ENCODE measurements around the gene ARHGAP45.

The ARHGAP45 gene

GRCh38 chr19:1089126-1089771 is 22.3 kb downstream of the ARHGAP45 start:
- Histone ChIP-seq H2AFZ (ENCODE audit: low read length) (no peak overlapping the region), H3K4ac (ENCODE audit: low read length) (no peak overlapping the region), H3K18ac (ENCODE audit: low read length) (no peak overlapping the region), H3K27ac (replicated peaks; ENCODE audit: low read length) (no peak overlapping the region), H3K14ac (ENCODE audit: low read length) (no peak overlapping the region), H4K91ac (ENCODE audit: low read depth, low read length, poor library complexity) (no peak overlapping the region), H3K4me1 (ENCODE audit: control insufficient read depth in 2 of 2, insufficient read depth in 1 of 2, low read depth in 1 of 2, low read length in 2 of 2) (peaks cover 4 to 8% of the 10 kb centered on the region in 2 donors), H2AK5ac (ENCODE audit: low read depth, low read length) (no peak overlapping the region), H3K27me3 (ENCODE audit: control insufficient read depth in 3 of 3, insufficient read depth in 3 of 3, low read depth in 1 of 3, low read length in 3 of 3) (no peaks in the 10 kb centered on the region), H3K36me3 (replicated peaks in 1 of 2; ENCODE audit: control insufficient read depth in 2 of 2, insufficient read depth in 2 of 2, low read length in 2 of 2) (peaks cover 37 to 84% of the 10 kb centered on the region in 2 donors), H3K4me2 (ENCODE audit: insufficient read depth, low read length, poor library complexity, severe bottlenecking) (no peak overlapping the region), H3K9ac (ENCODE audit: low read depth, low read length, poor library complexity) (no peak overlapping the region), H2BK12ac (ENCODE audit: low read length) (no peak overlapping the region), H2BK15ac (ENCODE audit: low read length) (no peak overlapping the region), H3K23ac (ENCODE audit: low read depth, low read length, poor library complexity) (no peak overlapping the region), H4K8ac (ENCODE audit: low read depth, low read length) (no peak overlapping the region), H2BK5ac (ENCODE audit: low read length) (peak overlapping the region; percentile 39), H3K79me1 (ENCODE audit: low read depth, low read length) (peaks cover 15% of the 10 kb centered on the region), H3K9me3 (replicated peaks in 1 of 2; ENCODE audit: control insufficient read depth in 2 of 2, insufficient read depth in 1 of 2, low read depth in 1 of 2, low read length in 2 of 2) (no peaks in the 10 kb centered on the region), H2BK120ac (ENCODE audit: low read depth, low read length) (no peak overlapping the region), H3K4me3 (ENCODE audit: low read length in 2 of 2) (no peak overlapping the region)
- WGBS, 2 donors (ENCODE audit: extremely low coverage in 2 of 2, insufficient read length in 2 of 2, insufficient replicate concordance in 1 of 2): no CpG with 5 or more reads among the region's 32 CpGs
- no peak for DNase-seq (ENCODE audit: low spot score)

- Histone ChIP-seq H3K79me1 (ENCODE audit: low read depth, low read length) (peaks cover 18% of the 10 kb centered on the region), H2BK5ac (ENCODE audit: low read length) (no peak overlapping the region), H3K9me3 (replicated peaks in 1 of 2; ENCODE audit: control insufficient read depth in 2 of 2, insufficient read depth in 1 of 2, low read depth in 1 of 2, low read length in 2 of 2) (no peaks in the 10 kb centered on the region), H3K23ac (ENCODE audit: low read depth, low read length, poor library complexity) (no peak overlapping the region), H3K36me3 (replicated peaks in 1 of 2; ENCODE audit: control insufficient read depth in 2 of 2, insufficient read depth in 2 of 2, low read length in 2 of 2) (peaks cover 35 to 80% of the 10 kb centered on the region in 2 donors), H3K4me3 (ENCODE audit: low read length in 2 of 2) (no peak overlapping the region), H3K9ac (ENCODE audit: low read depth, low read length, poor library complexity) (no peak overlapping the region), H3K4me2 (ENCODE audit: insufficient read depth, low read length, poor library complexity, severe bottlenecking) (no peak overlapping the region), H2BK15ac (ENCODE audit: low read length) (no peak overlapping the region), H3K27ac (replicated peaks; ENCODE audit: low read length) (no peak overlapping the region), H3K4ac (ENCODE audit: low read length) (no peak overlapping the region), H3K27me3 (ENCODE audit: control insufficient read depth in 3 of 3, insufficient read depth in 3 of 3, low read depth in 1 of 3, low read length in 3 of 3) (no peaks in the 10 kb centered on the region), H2AFZ (ENCODE audit: low read length) (no peak overlapping the region), H4K91ac (ENCODE audit: low read depth, low read length, poor library complexity) (no peak overlapping the region), H2BK12ac (ENCODE audit: low read length) (no peak overlapping the region), H4K8ac (ENCODE audit: low read depth, low read length) (no peak overlapping the region), H3K14ac (ENCODE audit: low read length) (no peak overlapping the region), H3K18ac (ENCODE audit: low read length) (no peak overlapping the region), H2BK120ac (ENCODE audit: low read depth, low read length) (no peak overlapping the region), H2AK5ac (ENCODE audit: low read depth, low read length) (no peak overlapping the region), H3K4me1 (ENCODE audit: control insufficient read depth in 2 of 2, insufficient read depth in 1 of 2, low read depth in 1 of 2, low read length in 2 of 2) (peaks cover 7 to 9% of the 10 kb centered on the region in 2 donors)
- WGBS, 2 donors (ENCODE audit: extremely low coverage in 2 of 2, insufficient read length in 2 of 2, insufficient replicate concordance in 1 of 2): no CpG with 5 or more reads among the region's 22 CpGs
- DNase-seq (ENCODE audit: low spot score): no peak
Measured at GRCh38 chr19:1089891-1090290, 22.9 kb downstream of the ARHGAP45 start.

DNA sequence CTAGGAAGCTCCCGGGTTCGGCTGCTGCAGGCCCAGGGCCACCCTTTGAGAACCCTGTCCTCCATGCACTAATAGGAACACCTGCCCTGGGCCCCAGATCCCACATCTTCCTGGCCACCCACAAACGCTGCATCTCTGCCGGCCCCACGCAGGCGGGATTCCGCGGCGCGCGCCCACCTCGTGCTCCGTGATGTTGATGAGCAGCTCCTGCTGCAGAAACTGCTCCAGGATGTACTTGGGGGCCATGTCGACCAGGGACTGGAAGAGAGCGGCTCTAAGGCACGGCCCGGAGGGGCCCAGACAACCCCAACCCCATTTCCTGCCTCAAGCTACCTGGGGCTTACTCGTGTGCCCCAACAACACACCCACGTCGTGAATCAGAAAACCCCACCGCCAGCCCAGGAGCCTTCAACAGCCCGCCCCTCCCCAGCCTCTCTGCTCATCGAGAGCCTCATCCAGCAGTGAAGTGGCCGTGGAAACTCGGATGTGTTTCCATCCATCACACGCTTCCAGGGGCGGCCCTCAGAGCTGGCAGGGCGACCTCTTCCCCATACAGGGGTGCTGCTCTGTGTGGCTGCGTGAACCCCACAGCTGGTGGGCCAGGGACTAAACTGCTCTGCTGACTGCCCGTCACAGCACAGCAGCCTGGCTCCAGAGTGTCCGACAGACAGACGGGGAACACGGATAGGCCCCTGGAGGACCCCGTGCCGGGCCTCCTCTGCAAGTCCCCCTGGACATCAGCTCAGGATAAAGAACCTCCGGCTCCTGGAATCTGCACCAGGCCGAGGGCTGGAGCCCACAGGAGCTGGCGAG is 24.0 kb downstream of the ARHGAP45 start:
- Histone ChIP-seq H4K91ac (ENCODE audit: low read depth, low read length, poor library complexity) (no peak overlapping the region), H3K27ac (replicated peaks; ENCODE audit: low read length) (no peak overlapping the region), H2AK5ac (ENCODE audit: low read depth, low read length) (no peak overlapping the region), H2BK5ac (ENCODE audit: low read length) (no peak overlapping the region), H2BK12ac (ENCODE audit: low read length) (no peak overlapping the region), H3K4me3 (ENCODE audit: low read length in 2 of 2) (no peak overlapping the region), H3K4me2 (ENCODE audit: insufficient read depth, low read length, poor library complexity, severe bottlenecking) (no peak overlapping the region), H2BK120ac (ENCODE audit: low read depth, low read length) (no peak overlapping the region), H3K79me1 (ENCODE audit: low read depth, low read length) (peaks cover 18% of the 10 kb centered on the region), H3K23ac (ENCODE audit: low read depth, low read length, poor library complexity) (no peak overlapping the region), H2BK15ac (ENCODE audit: low read length) (no peak overlapping the region), H3K4ac (ENCODE audit: low read length) (no peak overlapping the region), H3K14ac (ENCODE audit: low read length) (no peak overlapping the region), H3K9ac (ENCODE audit: low read depth, low read length, poor library complexity) (no peak overlapping the region), H3K27me3 (ENCODE audit: control insufficient read depth in 3 of 3, insufficient read depth in 3 of 3, low read depth in 1 of 3, low read length in 3 of 3) (no peaks in the 10 kb centered on the region), H3K18ac (ENCODE audit: low read length) (no peak overlapping the region), H3K9me3 (replicated peaks in 1 of 2; ENCODE audit: control insufficient read depth in 2 of 2, insufficient read depth in 1 of 2, low read depth in 1 of 2, low read length in 2 of 2) (no peaks in the 10 kb centered on the region), H4K8ac (ENCODE audit: low read depth, low read length) (no peak overlapping the region), H2AFZ (ENCODE audit: low read length) (no peak overlapping the region), H3K4me1 (ENCODE audit: control insufficient read depth in 2 of 2, insufficient read depth in 1 of 2, low read depth in 1 of 2, low read length in 2 of 2) (peaks cover 9 to 11% of the 10 kb centered on the region in 2 donors), H3K36me3 (replicated peaks in 1 of 2; ENCODE audit: control insufficient read depth in 2 of 2, insufficient read depth in 2 of 2, low read length in 2 of 2) (peaks cover 34 to 69% of the 10 kb centered on the region in 2 donors)
- WGBS, 2 donors (ENCODE audit: extremely low coverage in 2 of 2, insufficient read length in 2 of 2, insufficient replicate concordance in 1 of 2): no CpG with 5 or more reads among the region's 38 CpGs
- no peak for DNase-seq (ENCODE audit: low spot score)

- H3K18ac ChIP-seq (ENCODE audit: low read length): no peak overlapping the region
- no peak overlapping the region for H3K4ac ChIP-seq (ENCODE audit: low read length)
- no peak overlapping the region for H4K91ac ChIP-seq (ENCODE audit: low read depth, low read length, poor library complexity)
- no peak overlapping the region for H2AFZ ChIP-seq (ENCODE audit: low read length)
- no peak overlapping the region for H3K27ac ChIP-seq (replicated peaks; ENCODE audit: low read length)
- H3K4me2 ChIP-seq (ENCODE audit: insufficient read depth, low read length, poor library complexity, severe bottlenecking): no peak overlapping the region
- H2BK15ac ChIP-seq (ENCODE audit: low read length): no peak overlapping the region
- H3K9me3 ChIP-seq (replicated peaks in 1 of 2; ENCODE audit: control insufficient read depth in 2 of 2, insufficient read depth in 1 of 2, low read depth in 1 of 2, low read length in 2 of 2): no peaks in the 10 kb centered on the region
- H3K4me3 ChIP-seq (ENCODE audit: low read length in 2 of 2): no peak overlapping the region
- no peak overlapping the region for H2BK120ac ChIP-seq (ENCODE audit: low read depth, low read length)
- no peak overlapping the region for H3K23ac ChIP-seq (ENCODE audit: low read depth, low read length, poor library complexity)
- no CpG with 5 or more reads among the region's 27 CpGs for WGBS, 2 donors (ENCODE audit: extremely low coverage in 2 of 2, insufficient read length in 2 of 2, insufficient replicate concordance in 1 of 2)
- H3K4me1 ChIP-seq (ENCODE audit: control insufficient read depth in 2 of 2, insufficient read depth in 1 of 2, low read depth in 1 of 2, low read length in 2 of 2): peaks cover 9 to 11% of the 10 kb centered on the region in 2 donors
- no peak for DNase-seq (ENCODE audit: low spot score)
- no peak overlapping the region for H2BK12ac ChIP-seq (ENCODE audit: low read length)
- H2BK5ac ChIP-seq (ENCODE audit: low read length): no peak overlapping the region
- H3K27me3 ChIP-seq (ENCODE audit: control insufficient read depth in 3 of 3, insufficient read depth in 3 of 3, low read depth in 1 of 3, low read length in 3 of 3): no peaks in the 10 kb centered on the region
- H3K9ac ChIP-seq (ENCODE audit: low read depth, low read length, poor library complexity): no peak overlapping the region
- H4K8ac ChIP-seq (ENCODE audit: low read depth, low read length): no peak overlapping the region
- peaks cover 33 to 62% of the 10 kb centered on the region in 2 donors for H3K36me3 ChIP-seq (replicated peaks in 1 of 2; ENCODE audit: control insufficient read depth in 2 of 2, insufficient read depth in 2 of 2, low read length in 2 of 2)
- no peak overlapping the region for H3K14ac ChIP-seq (ENCODE audit: low read length)
- no peak overlapping the region for H2AK5ac ChIP-seq (ENCODE audit: low read depth, low read length)
- H3K79me1 ChIP-seq (ENCODE audit: low read depth, low read length): peaks cover 18% of the 10 kb centered on the region
Measured at GRCh38 chr19:1091544-1092175, 24.7 kb downstream of the ARHGAP45 start.
